ENCODE measurements around the gene ADARB1. TPM values are rescaled to one million over a fixed set of nuclear protein-coding genes. Genes with fewer than 3 reads are reported as not detected.

Gene ADARB1
- total RNA-seq, 1 donor from 2014 or later = 25.8 TPM

DNA sequence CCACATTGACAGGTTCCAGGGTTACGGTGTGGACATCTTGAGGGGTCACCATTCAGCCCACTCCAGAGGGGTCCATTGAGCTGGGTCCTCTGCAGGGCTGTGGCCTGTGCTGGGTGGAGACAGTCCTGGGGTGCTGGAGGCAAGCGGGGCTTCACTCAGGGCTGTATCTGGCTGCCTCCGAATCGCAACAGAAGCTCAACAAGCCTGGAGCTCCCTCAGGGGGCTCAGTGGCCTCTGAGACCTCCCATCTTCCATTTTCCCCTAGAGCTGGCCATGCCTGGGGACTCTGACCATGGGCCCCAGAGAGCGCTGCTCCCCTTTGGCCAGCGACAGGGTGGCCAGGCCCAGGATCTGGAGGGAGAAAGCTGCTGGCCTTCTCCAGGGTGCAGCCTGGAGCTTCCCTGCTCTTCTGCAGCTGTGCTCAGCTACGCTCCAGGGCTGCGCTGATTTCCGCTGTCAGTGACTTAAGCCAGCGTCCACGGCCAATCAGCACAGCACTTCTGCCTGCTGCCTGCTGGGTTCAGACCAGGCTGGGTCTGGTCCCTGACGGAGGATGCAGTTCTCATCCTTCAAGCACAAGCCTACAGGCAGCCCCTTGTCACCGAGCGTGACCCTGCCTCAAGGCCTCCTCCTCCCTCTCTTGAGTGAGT lies 45.0 kb upstream of the ADARB1 start:
- Histone ChIP-seq H3K27me3 (ENCODE audit: insufficient read depth, low read length) (peaks cover 2% of the 10 kb centered on the region), H3K4me1 (ENCODE audit: insufficient read depth, low read length) (peaks cover 4% of the 10 kb centered on the region), H4K20me1 (ENCODE audit: insufficient read depth, low read length) (no peaks in the 10 kb centered on the region), H3K79me2 (ENCODE audit: insufficient read depth, low read length) (no peaks in the 10 kb centered on the region), H3K4me3 (ENCODE audit: insufficient read depth, low read depth, low read length) (no peak overlapping the region), H3K4me2 (ENCODE audit: low read length) (peak overlapping the region; percentile 11), H3K27ac (ENCODE audit: low read depth, low read length) (no peak overlapping the region), H3K36me3 (ENCODE audit: insufficient read depth, low read length) (no peaks in the 10 kb centered on the region), H3K9ac (ENCODE audit: low read length) (no peak overlapping the region), H3K9me3 (ENCODE audit: insufficient read depth, low read depth, low read length) (no peaks in the 10 kb centered on the region), H2AFZ (ENCODE audit: low read depth, low read length) (peak overlapping the region; percentile 47)
- no peak for TF ChIP-seq EZH2 (IDR thresholded peaks at IDR 0.05; ENCODE audit: insufficient read depth, low read length)
- TF ChIP-seq, protein P1, sequence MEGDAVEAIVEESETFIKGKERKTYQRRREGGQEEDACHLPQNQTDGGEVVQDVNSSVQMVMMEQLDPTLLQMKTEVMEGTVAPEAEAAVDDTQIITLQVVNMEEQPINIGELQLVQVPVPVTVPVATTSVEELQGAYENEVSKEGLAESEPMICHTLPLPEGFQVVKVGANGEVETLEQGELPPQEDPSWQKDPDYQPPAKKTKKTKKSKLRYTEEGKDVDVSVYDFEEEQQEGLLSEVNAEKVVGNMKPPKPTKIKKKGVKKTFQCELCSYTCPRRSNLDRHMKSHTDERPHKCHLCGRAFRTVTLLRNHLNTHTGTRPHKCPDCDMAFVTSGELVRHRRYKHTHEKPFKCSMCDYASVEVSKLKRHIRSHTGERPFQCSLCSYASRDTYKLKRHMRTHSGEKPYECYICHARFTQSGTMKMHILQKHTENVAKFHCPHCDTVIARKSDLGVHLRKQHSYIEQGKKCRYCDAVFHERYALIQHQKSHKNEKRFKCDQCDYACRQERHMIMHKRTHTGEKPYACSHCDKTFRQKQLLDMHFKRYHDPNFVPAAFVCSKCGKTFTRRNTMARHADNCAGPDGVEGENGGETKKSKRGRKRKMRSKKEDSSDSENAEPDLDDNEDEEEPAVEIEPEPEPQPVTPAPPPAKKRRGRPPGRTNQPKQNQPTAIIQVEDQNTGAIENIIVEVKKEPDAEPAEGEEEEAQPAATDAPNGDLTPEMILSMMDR (IDR thresholded peaks at IDR 0.05; ENCODE audit: insufficient read depth, low read depth, low read length) = no peak
- H3K27ac Mint-ChIP-seq (ENCODE audit: unreplicated experiment) = no peak overlapping the region
- FAIRE-seq (no peak), DNase-seq (ENCODE audit: low read depth) (no peak)
- peaks cover 4% of the 10 kb centered on the region for H3K36me3 Mint-ChIP-seq (ENCODE audit: low read depth, unreplicated experiment)
- H3K4me3 Mint-ChIP-seq (ENCODE audit: unreplicated experiment) = no peak overlapping the region
- H3K27me3 Mint-ChIP-seq (ENCODE audit: low read depth, unreplicated experiment) = peaks cover 33% of the 10 kb centered on the region
- H3K4me1 Mint-ChIP-seq (ENCODE audit: low read depth, unreplicated experiment) = peaks cover 5% of the 10 kb centered on the region
- peaks cover 7% of the 10 kb centered on the region for H3K9me3 Mint-ChIP-seq (ENCODE audit: unreplicated experiment)

DNA sequence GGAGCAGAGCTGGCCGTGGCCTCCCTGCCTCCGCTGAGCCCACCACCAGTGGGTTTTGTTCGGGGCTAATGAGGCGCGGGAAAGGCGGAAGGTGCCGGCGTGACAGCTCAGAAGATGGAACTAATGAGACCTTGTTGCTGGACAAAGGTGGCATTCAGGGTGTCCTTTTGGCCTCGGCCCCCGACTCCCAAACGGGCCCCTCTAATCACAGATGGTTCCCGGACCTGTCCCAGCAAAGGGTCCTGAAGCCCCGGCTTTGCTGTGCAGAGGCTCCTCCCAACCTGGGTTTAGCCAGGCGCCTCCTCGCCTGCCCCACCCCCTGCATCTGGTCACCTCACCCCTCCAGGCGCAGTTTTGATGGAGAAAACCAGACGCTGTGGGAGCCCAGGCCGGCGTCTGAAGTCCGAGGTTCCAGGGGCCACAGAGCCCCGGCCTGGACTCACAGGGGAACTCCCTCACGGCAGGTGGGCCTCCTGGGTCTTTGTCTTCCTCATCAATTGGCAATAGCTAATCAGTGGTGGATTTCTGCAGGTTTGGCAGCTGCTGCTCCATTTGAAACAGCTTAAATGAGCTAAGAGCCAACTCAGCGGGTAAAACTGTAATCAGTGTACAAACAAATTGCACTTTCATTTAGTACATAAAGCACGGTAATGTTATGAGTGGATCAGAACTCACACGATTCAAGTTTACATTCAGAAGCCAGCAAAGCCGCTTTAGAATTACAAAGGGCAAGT lies 44.3 kb upstream of the ADARB1 start:
- H3K36me3 Mint-ChIP-seq (ENCODE audit: low read depth, unreplicated experiment) = peaks cover 3% of the 10 kb centered on the region
- peak overlapping the region; percentile 47 for H2AFZ ChIP-seq (ENCODE audit: low read depth, low read length)
- H3K9me3 ChIP-seq (ENCODE audit: insufficient read depth, low read depth, low read length) = no peaks in the 10 kb centered on the region
- H3K27me3 ChIP-seq (ENCODE audit: insufficient read depth, low read length) = peaks cover 2% of the 10 kb centered on the region
- no peak overlapping the region for H3K27ac ChIP-seq (ENCODE audit: low read depth, low read length)
- no peak for FAIRE-seq
- peak overlapping the region; percentile 11 for H3K4me2 ChIP-seq (ENCODE audit: low read length)
- no peaks in the 10 kb centered on the region for H3K36me3 ChIP-seq (ENCODE audit: insufficient read depth, low read length)
- H3K4me3 Mint-ChIP-seq (ENCODE audit: unreplicated experiment) = no peak overlapping the region
- H3K9ac ChIP-seq (ENCODE audit: low read length) = no peak overlapping the region
- H4K20me1 ChIP-seq (ENCODE audit: insufficient read depth, low read length) = no peaks in the 10 kb centered on the region
- peaks cover 4% of the 10 kb centered on the region for H3K4me1 ChIP-seq (ENCODE audit: insufficient read depth, low read length)
- H3K4me1 Mint-ChIP-seq (ENCODE audit: low read depth, unreplicated experiment) = peaks cover 5% of the 10 kb centered on the region
- no peak overlapping the region for H3K27ac Mint-ChIP-seq (ENCODE audit: unreplicated experiment)
- H3K4me3 ChIP-seq (ENCODE audit: insufficient read depth, low read depth, low read length) = no peak overlapping the region
- no peak for TF ChIP-seq EZH2 (IDR thresholded peaks at IDR 0.05; ENCODE audit: insufficient read depth, low read length)
- TF ChIP-seq, protein P1 (IDR thresholded peaks at IDR 0.05; ENCODE audit: insufficient read depth, low read depth, low read length) = no peak
- peaks cover 3% of the 10 kb centered on the region for H3K9me3 Mint-ChIP-seq (ENCODE audit: unreplicated experiment)
- peaks cover 34% of the 10 kb centered on the region for H3K27me3 Mint-ChIP-seq (ENCODE audit: low read depth, unreplicated experiment)
- no peaks in the 10 kb centered on the region for H3K79me2 ChIP-seq (ENCODE audit: insufficient read depth, low read length)
- no peak for DNase-seq (ENCODE audit: low read depth)

All from astrocyte (in vitro differentiated cells and primary cell).